ENCODE results near the gene OPCML.

Gene OPCML

GRCh38 chr11:132665205-132665604, 867.1 kb downstream of the OPCML start:
- no peak for DNase-seq (ENCODE audit: low spot score)

GRCh38 chr11:132658696-132659095, 873.6 kb downstream of the OPCML start:
- DNase-seq (ENCODE audit: low spot score): no peak

GRCh38 chr11:132658004-132658403, 874.3 kb downstream of the OPCML start:
- no peak for DNase-seq (ENCODE audit: low spot score)

- DNase-seq (ENCODE audit: low spot score): no peak
These were observed 877.0 kb downstream of the OPCML start for GRCh38 chr11:132655187-132655855.

GRCh38 chr11:132653237-132653636, 879.1 kb downstream of the OPCML start:
- no peak for DNase-seq (ENCODE audit: low spot score)

GRCh38 chr11:132650969-132651720, 881.2 kb downstream of the OPCML start:
- DNase-seq (ENCODE audit: low spot score): no peak

GRCh38 chr11:132649277-132649676, 883.0 kb downstream of the OPCML start:
- DNase-seq (ENCODE audit: low spot score): no peak

- no peak for DNase-seq (ENCODE audit: low spot score)
These were observed 883.5 kb downstream of the OPCML start for GRCh38 chr11:132648851-132649250.

- no peak for DNase-seq (ENCODE audit: low spot score)
These were observed 885.4 kb downstream of the OPCML start for GRCh38 chr11:132646890-132647289.

- DNase-seq (ENCODE audit: low spot score): no peak
These were observed 887.6 kb downstream of the OPCML start for GRCh38 chr11:132644520-132645239.

GRCh38 chr11:132643239-132643638, 889.1 kb downstream of the OPCML start:
- DNase-seq (ENCODE audit: low spot score): no peak

- DNase-seq (ENCODE audit: low spot score): no peak
These were observed 891.3 kb downstream of the OPCML start for GRCh38 chr11:132640952-132641351.

GRCh38 chr11:132639986-132640385, 892.3 kb downstream of the OPCML start:
- no peak for DNase-seq (ENCODE audit: low spot score)

- no peak for DNase-seq (ENCODE audit: low spot score)
These were observed 892.9 kb downstream of the OPCML start for GRCh38 chr11:132639403-132639802.

- no peak for DNase-seq (ENCODE audit: low spot score)
These were observed 893.9 kb downstream of the OPCML start for GRCh38 chr11:132638423-132638822.

- no peak for DNase-seq (ENCODE audit: low spot score)
These were observed 895.8 kb downstream of the OPCML start for GRCh38 chr11:132636523-132636922.

- DNase-seq (ENCODE audit: low spot score): peak; percentile 76
These were observed 899.6 kb downstream of the OPCML start for GRCh38 chr11:132632641-132633124.

- DNase-seq (ENCODE audit: low spot score): no peak
These were observed 900.3 kb downstream of the OPCML start for GRCh38 chr11:132631989-132632388.

GRCh38 chr11:132627981-132628380, 904.3 kb downstream of the OPCML start:
- no peak for DNase-seq (ENCODE audit: low spot score)

- no peak for DNase-seq (ENCODE audit: low spot score)
These were observed 905.9 kb downstream of the OPCML start for GRCh38 chr11:132626446-132626845.

GRCh38 chr11:132623511-132623910, 908.8 kb downstream of the OPCML start:
- no peak for DNase-seq (ENCODE audit: low spot score)

- DNase-seq (ENCODE audit: low spot score): no peak
These were observed 910.2 kb downstream of the OPCML start for GRCh38 chr11:132621976-132622580.

Measured in AG08396 (cell line).